Type B pancreatic cell (in vitro differentiated cells): ENCODE measurements around the gene FXYD3. TPM values are rescaled to one million over a fixed set of nuclear protein-coding genes. Genes with fewer than 3 reads are reported as not detected.

Experiments
- DNase-seq: peaks from one replicate; pipeline ENCODE4 v3.0.0; 2021; ENCODE audit warnings: mixed read lengths; ENCODE audit not compliant: unreplicated experiment; ENCODE audit errors: extremely low spot score
- H3K27ac Mint-ChIP-seq: 2 replicates; pipeline ENCODE4 v1.8.0; 2021; ENCODE audit warnings: mild to moderate bottlenecking, mixed read lengths
- H3K27me3 Mint-ChIP-seq: 2 replicates; pipeline ENCODE4 v1.8.0; 2021; ENCODE audit warnings: mixed read lengths
- H3K36me3 Mint-ChIP-seq: 2 replicates; pipeline ENCODE4 v1.8.0; 2021; ENCODE audit warnings: mixed read lengths
- H3K4me1 Mint-ChIP-seq: one replicate; pipeline ENCODE4 v1.8.0; 2021; ENCODE audit warnings: mixed read lengths; ENCODE audit not compliant: unreplicated experiment
- H3K4me3 Mint-ChIP-seq: 2 replicates; pipeline ENCODE4 v1.8.0; 2021; ENCODE audit warnings: mild to moderate bottlenecking, mixed read lengths
- H3K9me3 Mint-ChIP-seq: 2 replicates; pipeline ENCODE4 v1.8.0; 2021; ENCODE audit warnings: mixed read lengths
- CTCF ChIP-seq: fragments of 200-600 bp; sonication (generic); conservative IDR thresholded peaks from 2 replicates; pipeline ENCODE4 v1.5.0; 2021; ENCODE audit warnings: antibody characterized with exemption, mild to moderate bottlenecking
- long read RNA-seq: library from polyadenylated mRNA; unstranded; transcript quantifications from one replicate; pipeline ENCODE4 v2.0.0, GENCODE V29; 2020
- total RNA-seq: library from RNA; stranded (reverse); gene quantifications from 2 replicates; pipeline ENCODE4 v1.2.1, GENCODE V29; 2021; ENCODE audit warnings: low replicate concordance

Gene FXYD3, protein sequence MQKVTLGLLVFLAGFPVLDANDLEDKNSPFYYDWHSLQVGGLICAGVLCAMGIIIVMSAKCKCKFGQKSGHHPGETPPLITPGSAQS
- 77.5 and 157 TPM in 2 replicates for total RNA-seq
- long read RNA-seq, partial matches to known transcripts = 77 of 91 reads
- long read RNA-seq, other reads (novel, unspliced or antisense) = 7 of 91 reads

GRCh38 chr19:35115177-35115951 is at the start of gene FXYD3:
FXYD3 (plus strand) TSS chr19:35115823; CDS start chr19:35119377, 3,554 bp downstream.
- TF ChIP-seq CTCF = no peak

DNA sequence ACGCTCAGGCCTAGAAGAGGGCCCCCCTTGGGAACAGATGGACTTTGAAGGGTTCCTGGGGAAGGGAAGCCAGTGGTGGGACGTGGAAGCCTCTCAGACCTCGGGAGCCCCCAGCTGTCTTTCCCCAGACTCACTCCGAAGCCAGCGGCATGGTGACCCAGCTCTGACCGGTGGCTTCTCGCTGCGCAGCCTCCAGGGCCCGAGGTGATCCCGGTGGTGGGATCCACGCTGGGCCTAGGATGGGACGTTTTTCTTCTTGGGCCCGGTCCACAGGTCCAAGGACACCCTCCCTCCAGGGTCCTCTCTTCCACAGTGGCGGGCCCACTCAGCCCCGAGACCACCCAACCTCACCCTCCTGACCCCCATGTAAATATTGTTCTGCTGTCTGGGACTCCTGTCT is 49.5 kb upstream of the FXYD3 start:
- H3K27ac Mint-ChIP-seq = no peak overlapping the region
- H3K36me3 Mint-ChIP-seq = no peaks in the 10 kb centered on the region
- no peak for TF ChIP-seq CTCF
- H3K27me3 Mint-ChIP-seq = peaks cover 16% of the 10 kb centered on the region
- no peaks in the 10 kb centered on the region for H3K9me3 Mint-ChIP-seq
- no peak overlapping the region for H3K4me3 Mint-ChIP-seq
- no peak for DNase-seq
- H3K4me1 Mint-ChIP-seq = peaks cover 13% of the 10 kb centered on the region

More at GRCh38 chr19:35115177-35115951, at the start of gene FXYD3:
- Mint-ChIP-seq H3K27me3 (no peaks in the 10 kb centered on the region), H3K9me3 (no peaks in the 10 kb centered on the region), H3K36me3 (no peaks in the 10 kb centered on the region), H3K4me3 (peak within 1 kb of the TSS; percentile 87), H3K4me1 (peaks cover 33% of the 10 kb centered on the region), H3K27ac (peak within 1 kb of the TSS; percentile 91)
- no peak for DNase-seq

GRCh38 chr19:35066691-35067563 is 48.7 kb upstream of the FXYD3 start:
- Mint-ChIP-seq H3K36me3 (no peaks in the 10 kb centered on the region), H3K27ac (no peak overlapping the region), H3K4me1 (peaks cover 13% of the 10 kb centered on the region), H3K4me3 (no peak overlapping the region), H3K9me3 (no peaks in the 10 kb centered on the region), H3K27me3 (peaks cover 15% of the 10 kb centered on the region)
- peak; percentile 92 for TF ChIP-seq CTCF
- peak; percentile 89 for DNase-seq

GRCh38 chr19:35068941-35069634 is 46.5 kb upstream of the FXYD3 start:
- Mint-ChIP-seq H3K9me3 (no peaks in the 10 kb centered on the region), H3K36me3 (no peaks in the 10 kb centered on the region), H3K27me3 (peaks cover 3% of the 10 kb centered on the region), H3K4me1 (peaks cover 13% of the 10 kb centered on the region), H3K27ac (peak overlapping the region; percentile 81), H3K4me3 (peak overlapping the region; percentile 74)
- no peak for TF ChIP-seq CTCF
- DNase-seq = no peak

DNA sequence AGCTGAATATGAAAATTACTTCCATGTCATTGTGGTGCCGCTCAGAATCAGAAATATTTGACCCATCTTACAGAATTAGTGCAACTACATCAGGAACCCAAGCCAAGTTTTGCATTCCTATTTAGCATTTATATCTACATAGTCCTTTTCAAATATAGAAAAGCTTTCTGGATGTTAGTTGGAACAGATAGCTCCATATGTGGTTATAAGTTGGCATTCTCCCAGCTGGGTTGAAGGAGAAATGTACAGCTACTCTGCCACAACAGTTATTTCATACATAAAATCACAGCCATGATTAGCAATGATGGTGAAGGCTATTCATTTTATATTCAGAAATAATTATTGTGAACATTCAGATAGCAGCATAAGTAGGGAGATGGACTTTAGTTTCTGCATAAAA is 45.9 kb upstream of the FXYD3 start:
- peaks cover 3% of the 10 kb centered on the region for H3K27me3 Mint-ChIP-seq

More for the DNA sequence above, 45.9 kb upstream of the FXYD3 start:
- peaks cover 13% of the 10 kb centered on the region for H3K4me1 Mint-ChIP-seq
- no peak overlapping the region for H3K4me3 Mint-ChIP-seq
- no peak for TF ChIP-seq CTCF
- H3K27ac Mint-ChIP-seq = no peak overlapping the region
- H3K36me3 Mint-ChIP-seq = no peaks in the 10 kb centered on the region
- H3K9me3 Mint-ChIP-seq = no peaks in the 10 kb centered on the region
- no peak for DNase-seq
